OCI-LY3 (cell line): ENCODE measurements around the gene ACY1.

ENCODE experiments used
- H2AFZ ChIP-seq: fragments of 200-600, 300-600 bp; shearing (Covaris generic); 2 replicates; pipeline ENCODE4 v1.6.0; 2014; ENCODE audit warnings: antibody characterized with exemption, low read depth, low read length
- H3K27ac ChIP-seq: fragments of 200-600, 300-600 bp; sonication (generic); 2 replicates; pipeline ENCODE4 v1.5.1; 2014; ENCODE audit warnings: mild to moderate bottlenecking, low read length, moderate library complexity, mixed read lengths
- H3K27me3 ChIP-seq: fragments of 200-600, 300-600 bp; sonication (generic); 2 replicates; pipeline ENCODE4 v1.6.1; 2014; ENCODE audit warnings: low read depth, low read length, mixed read lengths
- H3K36me3 ChIP-seq: fragments of 200-600, 300-600 bp; sonication (generic); replicated peaks from 2 replicates; pipeline ENCODE3; 2014; ENCODE audit warnings: low read depth, low read length, mixed read lengths
- H3K4me1 ChIP-seq: fragments of 300-600, 200-600 bp; sonication (generic); 2 replicates; pipeline ENCODE4 v1.6.1; 2014; ENCODE audit warnings: low read length, mixed read lengths
- H3K4me2 ChIP-seq: fragments of 200-600, 300-600 bp; sonication (generic); 2 replicates; pipeline ENCODE4 v1.6.1; 2014; ENCODE audit warnings: low read length, mixed read lengths
- H3K4me3 ChIP-seq: fragments of 300-600, 200-600 bp; sonication (generic); 2 replicates; pipeline ENCODE4 v1.5.1; 2014; ENCODE audit warnings: antibody characterized with exemption, mild to moderate bottlenecking, low read length, moderate library complexity
- H3K79me2 ChIP-seq: fragments of 300-600, 200-600 bp; shearing (Covaris generic); 2 replicates; pipeline ENCODE4 v1.6.1; 2014; ENCODE audit warnings: mild to moderate bottlenecking, low read length, mixed read lengths
- H3K9ac ChIP-seq: fragments of 300-600, 200-600 bp; shearing (Covaris generic); 2 replicates; pipeline ENCODE4 v1.6.0; 2014; ENCODE audit warnings: mild to moderate bottlenecking, low read length, moderate library complexity
- H3K9me3 ChIP-seq: fragments of 200-600, 300-600 bp; shearing (Covaris generic); 2 replicates; pipeline ENCODE4 v1.6.1; 2014; ENCODE audit warnings: low read length, mixed read lengths; ENCODE audit not compliant: insufficient read depth
- H4K20me1 ChIP-seq: fragments of 200-600, 300-600 bp; sonication (generic); 2 replicates; pipeline ENCODE4 v1.6.1; 2016; ENCODE audit warnings: low read length, mixed read lengths; ENCODE audit not compliant: insufficient read depth
- EZH2phosphoT487 ChIP-seq: fragments of 200-600 bp; shearing (Covaris generic); IDR thresholded peaks from 2 replicates; pipeline ENCODE4 v1.6.1; 2018; ENCODE audit warnings: antibody characterized with exemption, mixed run types, low read depth
- TF ChIP-seq, protein P1 (sequence below): fragments of 200-600, 300-600 bp; sonication (generic); IDR thresholded peaks from 2 replicates; pipeline ENCODE4 v1.5.1; 2014; ENCODE audit warnings: antibody characterized with exemption, low read length, low read depth

The ACY1 gene

DNA sequence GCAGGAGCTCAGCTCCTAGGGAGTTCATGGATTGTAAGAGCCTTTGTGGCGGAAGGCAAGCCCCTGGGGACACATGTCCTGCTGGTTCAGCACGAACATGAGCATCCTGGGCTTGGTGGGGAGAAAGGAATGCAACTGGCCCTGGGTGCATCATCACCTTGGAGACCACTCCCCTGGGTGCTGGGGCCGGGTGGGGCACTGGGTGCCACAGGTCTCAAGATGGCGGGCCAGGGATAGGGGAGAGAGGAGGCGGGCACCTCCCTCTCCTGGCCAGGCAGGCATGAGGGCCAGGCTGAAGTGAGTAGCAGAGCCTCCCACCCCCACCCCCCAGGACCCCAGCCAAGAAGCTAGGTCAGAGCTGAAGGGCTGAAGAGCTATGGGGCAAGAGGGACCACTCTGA, 16.8 kb upstream of the ACY1 start:
- Histone ChIP-seq H3K4me3 (peak overlapping the region; percentile 88), H3K36me3 (peaks cover 5% of the 10 kb centered on the region), H3K27ac (no peak overlapping the region), H3K9me3 (no peaks in the 10 kb centered on the region), H3K9ac (peak overlapping the region; percentile 78), H3K79me2 (no peaks in the 10 kb centered on the region), H3K4me1 (peaks cover 13% of the 10 kb centered on the region), H3K4me2 (peak overlapping the region; percentile 97), H4K20me1 (no peaks in the 10 kb centered on the region), H3K27me3 (no peaks in the 10 kb centered on the region), H2AFZ (no peak overlapping the region)
- TF ChIP-seq, protein P1, sequence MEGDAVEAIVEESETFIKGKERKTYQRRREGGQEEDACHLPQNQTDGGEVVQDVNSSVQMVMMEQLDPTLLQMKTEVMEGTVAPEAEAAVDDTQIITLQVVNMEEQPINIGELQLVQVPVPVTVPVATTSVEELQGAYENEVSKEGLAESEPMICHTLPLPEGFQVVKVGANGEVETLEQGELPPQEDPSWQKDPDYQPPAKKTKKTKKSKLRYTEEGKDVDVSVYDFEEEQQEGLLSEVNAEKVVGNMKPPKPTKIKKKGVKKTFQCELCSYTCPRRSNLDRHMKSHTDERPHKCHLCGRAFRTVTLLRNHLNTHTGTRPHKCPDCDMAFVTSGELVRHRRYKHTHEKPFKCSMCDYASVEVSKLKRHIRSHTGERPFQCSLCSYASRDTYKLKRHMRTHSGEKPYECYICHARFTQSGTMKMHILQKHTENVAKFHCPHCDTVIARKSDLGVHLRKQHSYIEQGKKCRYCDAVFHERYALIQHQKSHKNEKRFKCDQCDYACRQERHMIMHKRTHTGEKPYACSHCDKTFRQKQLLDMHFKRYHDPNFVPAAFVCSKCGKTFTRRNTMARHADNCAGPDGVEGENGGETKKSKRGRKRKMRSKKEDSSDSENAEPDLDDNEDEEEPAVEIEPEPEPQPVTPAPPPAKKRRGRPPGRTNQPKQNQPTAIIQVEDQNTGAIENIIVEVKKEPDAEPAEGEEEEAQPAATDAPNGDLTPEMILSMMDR, result no peak

DNA sequence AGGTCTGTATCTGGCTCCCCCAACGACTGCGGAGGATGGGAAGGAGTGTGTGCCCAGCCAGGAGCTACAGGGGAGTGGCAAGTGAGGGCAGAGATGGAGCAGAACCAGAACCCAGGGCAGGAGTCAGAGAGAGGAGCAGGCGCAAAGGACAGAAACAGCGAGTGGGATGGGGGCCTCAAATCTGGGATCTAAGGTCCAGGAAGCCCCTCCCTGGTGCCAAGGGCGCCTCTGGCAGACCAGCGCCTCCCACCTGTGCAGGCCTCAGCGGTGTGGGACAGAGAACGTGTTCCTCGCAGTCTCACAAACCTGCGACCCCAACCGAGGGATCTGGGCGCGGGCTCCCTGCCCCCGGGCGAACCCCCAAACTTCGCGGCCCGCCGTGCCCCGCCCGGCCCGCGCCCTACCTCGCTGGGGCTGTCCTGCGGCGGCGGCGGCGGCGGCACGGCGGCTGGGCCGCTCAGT, 16.4 kb upstream of the ACY1 start:
- H3K79me2 ChIP-seq, result no peaks in the 10 kb centered on the region
- no peaks in the 10 kb centered on the region for H3K9me3 ChIP-seq
- H2AFZ ChIP-seq, result no peak overlapping the region; the same call in 1 of the 2 replicates
- H4K20me1 ChIP-seq, result no peaks in the 10 kb centered on the region
- peaks cover 13% of the 10 kb centered on the region for H3K4me1 ChIP-seq
- peak overlapping the region; percentile 88 for H3K4me3 ChIP-seq
- TF ChIP-seq, protein P1, result no peak
- no peak for TF ChIP-seq EZH2phosphoT487
- no peaks in the 10 kb centered on the region for H3K27me3 ChIP-seq
- H3K27ac ChIP-seq, result no peak overlapping the region
- H3K4me2 ChIP-seq, result peak overlapping the region; percentile 97
- H3K36me3 ChIP-seq, result peaks cover 5% of the 10 kb centered on the region
- H3K9ac ChIP-seq, result peak overlapping the region; percentile 78

DNA sequence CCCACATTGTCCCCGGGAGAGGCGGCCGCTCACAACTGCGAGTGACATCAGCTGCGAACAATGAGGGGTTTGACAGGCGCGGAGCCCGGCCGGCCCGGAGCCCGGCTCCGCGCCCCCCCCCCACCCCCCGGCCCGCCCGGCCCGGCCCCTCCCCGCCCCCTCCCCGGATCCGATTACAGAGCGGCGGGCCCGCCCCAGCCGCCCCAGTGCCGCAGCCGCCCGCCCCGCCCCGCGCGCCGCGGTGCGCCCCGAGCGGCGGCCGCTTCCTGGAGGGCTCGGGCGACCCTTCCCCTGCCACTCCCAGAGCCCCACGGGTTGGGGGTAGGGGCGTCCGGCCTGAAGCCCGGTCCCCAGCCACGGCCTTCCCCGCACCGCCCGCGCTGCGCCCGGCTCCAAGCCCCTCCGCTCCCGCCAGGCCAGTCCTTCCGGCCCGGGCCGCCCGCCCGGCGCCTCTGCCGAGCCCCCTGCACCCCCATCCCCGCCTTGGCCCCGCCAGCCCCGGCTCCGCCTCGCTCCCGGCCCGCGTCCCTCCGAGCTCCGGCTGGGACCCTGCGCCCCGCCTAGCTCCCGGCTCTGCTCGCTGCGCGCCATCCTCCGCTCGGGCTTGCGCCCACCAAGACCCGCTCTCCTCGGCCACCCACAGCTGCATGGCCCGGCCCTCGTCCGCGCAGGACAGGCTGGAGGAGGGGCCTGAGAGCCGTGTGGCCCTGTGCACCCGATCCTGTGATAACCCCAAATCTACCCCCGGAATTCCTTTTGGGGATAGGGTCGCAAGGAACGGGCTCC, 15.8 kb upstream of the ACY1 start, which contains the start of gene PCBP4:
Gene PCBP4, minus strand, starts transcription at position 71 of the 786 bp plus-strand sequence. CDS start 6,214 bp downstream, outside the sequence.
- Histone ChIP-seq H3K9me3 (no peaks in the 10 kb centered on the region), H4K20me1 (no peaks in the 10 kb centered on the region), H3K27me3 (no peaks in the 10 kb centered on the region), H3K9ac (peak within 1 kb of the TSS; percentile 86), H3K4me3 (peak within 1 kb of the TSS; percentile 92), H3K4me2 (peak within 1 kb of the TSS; percentile 97), H2AFZ (peak within 1 kb of the TSS; percentile 27; the same call in 1 of the 2 replicates), H3K79me2 (no peaks in the 10 kb centered on the region), H3K4me1 (peaks cover 13% of the 10 kb centered on the region), H3K27ac (peak within 1 kb of the TSS; percentile 17), H3K36me3 (peaks cover 5% of the 10 kb centered on the region)
- TF ChIP-seq, protein P1, result no peak
- TF ChIP-seq EZH2phosphoT487, result no peak

DNA sequence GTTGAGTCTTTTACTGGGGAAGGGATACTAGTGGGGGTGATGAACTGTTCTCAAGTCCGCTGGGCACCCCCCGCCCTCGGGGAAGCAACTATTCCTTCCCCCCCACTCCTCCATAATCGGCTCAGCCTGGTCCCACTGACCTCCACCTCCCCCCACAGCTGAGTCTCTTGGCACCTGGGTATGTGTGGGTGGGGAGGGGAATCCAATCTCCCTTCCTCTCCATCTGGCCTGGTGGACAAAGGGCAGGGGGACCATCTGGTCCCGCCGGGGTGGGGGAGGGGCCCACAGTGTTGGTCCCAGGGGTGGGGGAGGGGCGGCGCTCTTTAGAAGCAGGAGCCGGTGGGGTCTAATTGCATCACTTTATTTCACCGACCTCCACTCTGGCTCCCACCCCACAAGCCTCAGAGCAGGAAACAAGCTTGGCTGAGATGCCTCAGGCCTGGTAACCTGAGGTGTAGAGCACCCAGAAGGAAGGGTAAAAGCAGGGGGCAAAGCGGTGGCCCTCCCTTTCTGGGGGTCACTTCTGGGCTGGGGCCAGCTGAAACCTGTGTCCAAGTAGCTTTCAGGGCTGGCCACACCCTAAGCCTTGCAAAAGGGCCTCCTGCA, 15.1 kb upstream of the ACY1 start:
- peak overlapping the region; percentile 92 for H3K4me3 ChIP-seq
- no peaks in the 10 kb centered on the region for H3K27me3 ChIP-seq
- H3K27ac ChIP-seq, result no peak overlapping the region
- TF ChIP-seq, protein P1, result no peak
- no peak for TF ChIP-seq EZH2phosphoT487
- H3K9me3 ChIP-seq, result no peaks in the 10 kb centered on the region
- H3K4me2 ChIP-seq, result peak overlapping the region; percentile 93
- H4K20me1 ChIP-seq, result no peaks in the 10 kb centered on the region
- H3K36me3 ChIP-seq, result peaks cover 5% of the 10 kb centered on the region
- peak overlapping the region; percentile 86 for H3K9ac ChIP-seq
- peaks cover 13% of the 10 kb centered on the region for H3K4me1 ChIP-seq
- H2AFZ ChIP-seq, result 0 out of 2 replicates have a peak overlapping the region, but pooled peaks have one; percentile 27
- peaks cover 3% of the 10 kb centered on the region for H3K79me2 ChIP-seq
